GM19351 (cell line): ENCODE data around the gene CAMSAP1.

Experiments used
- ATAC-seq: cut with Tn5 transposase; IDR thresholded peaks from one replicate; pipeline ENCODE4 v1.9.1; 2021; ENCODE audit warnings: mild to moderate bottlenecking, moderate library complexity; ENCODE audit not compliant: unreplicated experiment

Gene CAMSAP1

DNA sequence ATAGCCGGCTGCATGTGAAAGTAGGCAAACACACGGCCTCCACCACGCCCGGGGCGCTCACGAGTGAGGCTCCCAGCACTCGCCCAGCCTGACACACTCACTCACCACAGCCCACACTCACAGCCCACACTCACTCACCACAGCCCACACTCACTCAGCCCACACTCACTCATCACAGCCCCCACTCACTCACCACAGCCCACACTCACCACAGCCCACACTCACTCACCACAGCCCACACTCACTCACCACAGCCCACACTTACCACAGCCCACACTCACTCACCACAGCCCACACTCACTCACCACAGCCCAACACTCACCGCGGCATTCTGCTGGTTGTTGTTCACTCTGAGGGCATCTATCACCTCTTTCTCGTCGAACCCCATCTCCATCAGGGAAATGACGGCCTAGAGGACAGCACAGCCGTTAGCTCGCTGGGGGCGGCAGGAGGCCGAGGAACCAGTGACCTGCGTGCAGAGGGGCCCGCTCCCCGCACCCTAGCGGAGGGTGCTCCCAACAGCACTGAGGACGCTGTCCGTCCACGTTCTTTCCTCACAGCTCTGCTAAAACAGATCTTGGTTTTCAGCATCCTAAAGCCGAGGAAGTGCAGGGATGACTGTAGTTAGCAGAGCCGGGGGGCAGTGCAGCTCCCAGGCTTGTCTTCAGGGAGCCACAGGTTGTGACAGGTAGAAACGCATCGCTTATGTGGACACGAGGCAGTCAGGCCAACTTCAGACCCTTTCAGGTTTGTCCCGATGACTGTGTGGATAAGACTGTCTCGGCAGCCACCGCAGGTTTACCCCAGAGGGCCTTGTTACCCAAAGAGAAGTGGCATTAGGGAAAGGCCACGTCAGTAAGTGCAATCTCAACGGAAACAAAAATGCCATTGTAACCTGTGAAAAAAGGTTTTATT lies 32.3 kb upstream of the CAMSAP1 start:
- ATAC-seq = no peak

DNA sequence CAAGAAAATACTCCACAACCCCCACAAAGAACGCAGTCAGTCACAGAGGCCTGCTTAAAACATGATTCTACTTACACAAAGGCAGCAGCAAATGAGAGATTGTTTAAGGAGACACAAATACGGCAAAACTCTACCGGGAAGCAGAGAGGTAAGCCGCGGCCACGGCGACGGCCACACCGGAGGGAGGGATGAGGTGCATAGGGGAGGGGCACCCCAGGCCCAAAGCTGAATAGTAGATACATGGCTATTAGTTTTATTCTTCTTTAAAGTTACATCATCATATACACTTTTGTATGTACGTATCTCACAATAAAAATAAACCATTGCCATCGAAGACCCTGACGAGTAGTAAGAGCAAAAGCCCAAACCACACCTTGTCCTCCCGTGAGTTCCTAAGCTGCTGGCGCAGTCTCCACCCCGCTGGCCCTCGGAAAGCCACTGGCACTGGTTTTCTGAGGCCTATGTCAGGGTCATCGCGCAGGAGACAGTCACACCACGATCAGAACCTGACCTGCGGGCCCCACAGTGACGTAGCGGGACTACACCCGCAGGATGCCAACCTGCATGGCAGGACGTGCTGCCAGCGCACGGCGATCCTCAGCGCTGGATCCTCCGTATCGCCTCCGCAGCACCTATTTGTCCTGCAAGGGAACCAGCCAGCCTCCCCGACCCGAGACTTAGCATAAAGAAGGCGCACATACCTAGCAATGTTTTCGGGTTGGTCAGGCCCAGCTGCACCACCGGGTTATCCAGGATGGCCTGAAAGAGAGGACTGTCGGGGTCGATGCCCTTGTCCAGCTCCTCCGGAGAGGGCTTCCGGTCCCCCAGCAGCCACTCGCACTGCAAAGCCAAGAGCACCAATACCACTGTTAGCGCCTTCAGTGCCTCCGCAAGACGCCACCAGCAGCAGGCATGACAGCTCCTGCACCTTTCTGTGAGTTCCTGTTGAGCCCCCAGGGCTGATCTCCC lies 30.5 kb upstream of the CAMSAP1 start:
- ATAC-seq = no peak

DNA sequence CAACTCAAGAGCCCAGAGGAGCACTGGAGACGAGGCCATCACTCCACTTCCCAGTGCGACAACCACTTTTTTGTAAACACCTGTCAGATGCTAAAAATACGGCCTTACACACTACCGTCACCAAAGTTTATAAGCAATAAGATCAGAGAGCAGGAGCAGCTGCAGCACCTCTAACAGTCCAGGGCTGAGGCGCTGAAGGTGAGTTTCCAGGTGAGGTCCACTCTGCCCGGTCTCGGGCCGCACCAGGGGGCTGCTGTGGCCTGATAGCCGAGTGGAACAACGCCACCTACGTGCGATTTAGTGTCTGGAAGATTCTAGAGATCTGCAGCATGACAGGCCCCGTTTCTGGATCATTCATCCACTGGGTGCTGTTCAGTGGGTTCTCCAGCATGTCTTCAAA lies 25.8 kb upstream of the CAMSAP1 start:
- ATAC-seq = no peak

DNA sequence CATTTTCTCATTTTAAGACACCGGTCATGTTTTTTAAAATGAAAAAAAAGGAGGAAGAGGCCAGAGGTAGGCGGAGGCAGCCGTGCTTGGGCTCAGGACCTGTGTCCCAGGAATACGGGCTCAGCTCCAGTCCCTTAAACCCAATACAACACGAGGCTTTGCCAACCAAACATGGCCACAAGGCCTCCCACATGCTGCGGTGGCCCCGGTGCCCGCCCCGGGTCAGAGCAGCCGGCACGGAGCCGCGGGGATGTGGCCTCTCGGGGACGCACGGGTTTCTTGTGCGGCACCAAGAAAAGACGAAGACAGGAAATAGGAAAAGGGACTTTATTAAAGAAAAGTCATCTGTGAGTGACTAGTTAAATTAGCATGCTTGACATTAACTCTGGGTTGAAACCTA lies 25.3 kb upstream of the CAMSAP1 start:
- no peak for ATAC-seq

DNA sequence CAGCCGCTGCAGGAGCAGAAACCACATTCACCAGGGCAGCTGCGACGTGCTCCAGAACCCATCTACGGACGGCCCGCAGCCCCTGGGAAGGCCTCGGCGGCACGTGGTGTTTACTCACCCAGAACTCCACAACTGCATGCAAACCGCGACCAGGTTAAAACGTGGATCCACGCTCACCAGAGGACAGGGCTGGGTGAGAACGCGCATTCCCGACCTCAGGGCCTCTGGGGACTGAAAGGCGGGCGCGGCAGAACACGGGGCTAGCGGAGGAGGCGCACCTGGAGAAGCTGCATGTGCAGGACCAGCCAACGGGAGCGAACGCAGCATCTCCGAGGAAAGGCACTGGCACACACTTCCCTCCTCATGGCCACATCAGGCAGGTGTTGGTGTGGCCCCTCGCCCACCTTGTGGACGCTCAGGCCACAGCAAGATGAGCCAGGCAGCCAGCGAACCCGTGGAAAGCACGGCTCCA lies 24.0 kb upstream of the CAMSAP1 start:
- ATAC-seq = no peak

DNA sequence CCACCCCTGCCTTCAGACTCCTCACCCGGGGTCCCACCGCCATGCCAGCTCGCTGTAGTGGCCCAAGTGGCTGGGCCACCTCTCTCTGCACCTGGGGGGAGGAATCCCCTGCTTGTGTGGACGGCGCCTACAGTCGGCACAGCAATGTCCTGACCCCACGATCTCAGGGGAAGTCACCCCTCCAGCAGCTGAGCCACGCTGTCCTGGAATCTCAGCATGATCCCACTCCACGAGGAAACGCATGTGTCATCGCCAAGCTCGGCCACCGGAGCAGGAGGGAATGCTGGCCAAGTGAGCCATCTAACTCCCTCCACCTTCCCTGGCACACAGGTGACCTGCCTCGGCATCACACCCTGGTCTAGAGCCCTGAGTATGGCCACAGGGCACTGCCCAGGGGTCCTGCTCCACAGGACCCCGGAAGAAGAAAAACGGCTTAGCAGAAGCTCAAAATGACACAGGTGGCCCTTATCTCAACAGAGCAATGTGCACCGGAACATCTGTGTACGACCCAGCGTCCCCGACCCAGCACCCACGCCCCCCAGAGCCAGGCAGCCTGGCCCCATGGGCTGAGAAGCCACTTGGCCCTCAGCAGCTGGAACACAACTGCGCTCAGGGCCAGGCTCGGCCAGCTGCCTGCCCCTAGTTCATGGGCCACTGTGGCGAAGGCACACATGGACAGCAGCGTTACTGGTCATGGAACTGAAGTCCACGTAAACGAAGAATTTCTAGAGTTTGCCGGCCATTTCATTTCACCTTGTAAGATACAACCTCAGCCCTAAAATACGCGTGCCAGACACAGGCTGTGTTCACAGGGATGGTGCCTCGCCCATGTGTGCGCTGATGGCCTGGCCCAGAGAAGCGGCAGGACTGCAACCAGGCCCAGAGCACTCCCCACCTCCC lies 23.4 kb upstream of the CAMSAP1 start:
- ATAC-seq = no peak

DNA sequence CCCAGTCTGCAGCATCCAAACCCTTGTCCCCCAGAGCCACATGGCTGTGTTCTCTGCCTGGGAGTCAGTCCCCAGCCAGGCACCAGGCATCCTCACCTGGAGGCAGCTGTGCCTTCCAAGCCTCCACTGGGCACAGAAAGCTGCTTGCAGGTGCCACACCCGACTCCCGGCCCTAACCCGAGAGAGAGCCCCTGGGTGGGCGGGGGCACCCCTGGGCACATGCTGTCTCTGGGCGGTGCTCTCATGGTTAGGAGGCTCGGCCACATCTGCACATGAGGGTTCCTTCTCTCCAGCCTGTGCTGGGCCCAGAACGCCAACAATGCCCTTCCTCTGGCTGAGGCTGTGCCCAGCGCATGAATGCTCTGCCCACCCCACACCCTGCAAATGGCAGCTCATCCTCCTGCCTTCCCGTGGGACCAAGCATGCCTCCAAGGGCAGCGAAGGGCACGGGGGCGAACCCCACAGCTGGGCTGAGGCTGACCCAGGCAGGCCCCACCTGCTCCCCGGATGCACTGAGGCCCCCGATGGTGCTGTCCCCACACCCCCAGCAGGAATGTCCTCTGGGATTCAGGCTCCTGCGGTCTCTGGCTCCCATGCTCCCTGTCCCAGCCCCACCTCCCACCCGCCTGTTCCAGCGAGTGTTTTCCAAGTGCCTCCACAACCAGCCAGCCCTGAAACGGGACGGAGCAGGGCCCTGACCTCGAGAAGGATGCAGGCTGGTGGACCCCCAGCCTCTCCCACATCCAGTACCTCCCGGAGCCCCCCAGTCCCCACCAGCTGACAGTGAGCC lies 22.5 kb upstream of the CAMSAP1 start:
- no peak for ATAC-seq

DNA sequence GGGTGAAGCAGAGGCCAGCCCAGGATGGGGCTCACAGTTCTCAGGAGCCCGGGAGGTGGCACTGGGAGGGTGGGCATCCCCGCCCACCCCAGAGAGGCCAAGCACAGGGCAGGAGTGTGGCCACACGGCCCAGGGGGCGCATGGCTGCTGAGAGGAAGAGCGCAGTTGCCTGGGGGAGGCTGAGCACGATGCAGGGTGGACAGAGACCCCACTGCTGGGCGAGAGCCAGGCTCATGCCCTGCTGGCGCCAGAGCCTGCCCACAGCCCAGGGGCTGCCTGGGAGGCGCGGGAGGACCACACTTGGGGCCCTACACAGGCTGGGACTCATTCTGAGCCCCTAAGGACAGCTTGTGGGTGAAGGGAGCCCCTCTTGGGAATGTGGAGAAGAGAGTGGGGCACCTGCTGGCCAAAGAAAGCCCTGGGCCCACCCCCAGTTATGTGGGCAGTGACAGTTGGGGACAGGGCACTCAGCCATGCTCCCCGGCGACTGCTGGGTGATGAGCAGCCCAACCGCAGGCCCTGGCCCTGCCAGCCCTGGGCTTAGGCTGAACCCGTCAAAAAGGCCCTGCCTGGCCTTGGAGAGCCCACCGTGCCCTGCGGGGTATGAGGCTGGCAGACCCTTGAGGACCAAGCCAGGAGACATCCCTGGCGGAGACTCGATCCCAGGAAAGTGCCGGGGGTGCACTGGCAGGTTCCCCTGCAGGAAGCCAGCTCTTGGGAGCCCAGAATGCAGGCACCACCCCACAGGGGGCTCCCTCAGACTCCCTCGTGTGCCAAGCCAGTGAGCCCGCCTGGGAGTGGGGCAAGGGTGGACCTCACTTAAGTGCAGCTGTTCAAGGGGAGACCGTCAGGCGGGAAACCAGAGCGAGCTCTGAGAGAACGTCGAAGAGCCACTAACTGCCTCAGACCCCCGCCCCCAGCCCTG lies 21.6 kb upstream of the CAMSAP1 start:
- no peak for ATAC-seq

DNA sequence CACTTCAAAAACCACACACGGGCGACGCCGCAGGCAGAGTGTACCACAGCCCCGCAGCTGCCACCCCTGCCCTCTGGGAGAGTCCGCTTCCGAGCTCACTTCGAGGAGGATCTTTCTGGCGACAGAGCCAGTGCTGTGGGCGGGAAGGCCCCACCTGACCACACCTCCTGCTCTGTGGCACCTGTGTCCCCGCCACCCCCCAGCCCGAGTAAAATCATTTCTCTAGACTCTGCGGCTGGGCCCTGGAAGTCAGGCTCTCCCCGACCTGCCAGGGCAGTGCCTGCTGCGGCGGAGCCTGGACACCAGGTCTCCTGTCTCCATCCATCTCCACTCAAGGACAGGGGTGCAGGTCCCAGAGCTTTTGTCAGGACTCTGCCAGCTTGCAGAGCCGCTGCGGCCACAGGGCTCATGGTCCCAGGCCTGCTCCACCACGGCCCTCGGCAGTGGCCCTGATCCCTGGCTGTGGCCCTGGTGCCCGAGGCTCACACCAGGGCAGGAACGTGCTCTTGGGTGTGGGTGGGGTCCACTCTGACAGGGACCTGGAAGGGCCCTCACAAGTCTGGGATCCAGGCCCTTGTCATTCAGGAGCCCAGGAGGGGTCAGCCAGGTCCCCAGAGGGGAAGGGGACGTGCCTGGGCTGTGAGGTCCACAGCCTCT lies 20.9 kb upstream of the CAMSAP1 start:
- ATAC-seq = no peak

DNA sequence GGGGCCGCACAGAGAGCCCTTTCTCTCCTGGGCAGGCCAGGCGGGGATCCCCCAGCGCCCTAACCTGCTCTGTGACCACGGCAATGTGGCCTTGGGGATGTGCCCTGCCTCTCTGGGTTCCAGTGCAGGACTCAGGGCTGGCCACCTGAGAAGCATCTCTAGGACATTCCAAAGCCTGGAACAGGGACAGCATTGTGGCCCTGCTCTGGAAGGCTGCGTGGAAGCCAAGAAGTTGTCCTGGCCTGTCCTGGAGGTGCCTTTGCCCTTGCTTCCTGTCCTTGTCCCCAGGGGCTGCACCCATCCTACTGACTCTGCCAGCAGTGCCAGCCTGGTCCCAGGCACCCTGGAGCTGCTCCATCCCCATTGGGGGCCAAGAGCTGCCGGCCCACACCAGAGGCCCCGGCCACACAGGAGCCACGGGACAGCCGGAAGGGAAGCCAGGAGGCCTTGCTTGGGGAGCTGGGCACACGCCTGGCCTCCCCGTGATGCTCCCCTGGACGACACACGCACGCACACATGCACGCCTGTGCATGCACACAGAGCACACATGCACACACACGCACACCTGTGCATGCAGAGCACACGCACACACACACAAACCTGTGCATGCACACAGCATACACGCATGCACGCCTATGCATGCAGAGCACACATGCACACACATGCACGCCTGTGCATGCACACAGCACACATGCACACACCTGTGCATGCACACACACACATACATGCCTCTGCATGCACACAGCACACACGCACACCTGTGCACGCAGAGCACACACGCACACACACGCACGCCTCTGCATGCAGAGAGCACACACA lies 20.1 kb upstream of the CAMSAP1 start:
- ATAC-seq = no peak

DNA sequence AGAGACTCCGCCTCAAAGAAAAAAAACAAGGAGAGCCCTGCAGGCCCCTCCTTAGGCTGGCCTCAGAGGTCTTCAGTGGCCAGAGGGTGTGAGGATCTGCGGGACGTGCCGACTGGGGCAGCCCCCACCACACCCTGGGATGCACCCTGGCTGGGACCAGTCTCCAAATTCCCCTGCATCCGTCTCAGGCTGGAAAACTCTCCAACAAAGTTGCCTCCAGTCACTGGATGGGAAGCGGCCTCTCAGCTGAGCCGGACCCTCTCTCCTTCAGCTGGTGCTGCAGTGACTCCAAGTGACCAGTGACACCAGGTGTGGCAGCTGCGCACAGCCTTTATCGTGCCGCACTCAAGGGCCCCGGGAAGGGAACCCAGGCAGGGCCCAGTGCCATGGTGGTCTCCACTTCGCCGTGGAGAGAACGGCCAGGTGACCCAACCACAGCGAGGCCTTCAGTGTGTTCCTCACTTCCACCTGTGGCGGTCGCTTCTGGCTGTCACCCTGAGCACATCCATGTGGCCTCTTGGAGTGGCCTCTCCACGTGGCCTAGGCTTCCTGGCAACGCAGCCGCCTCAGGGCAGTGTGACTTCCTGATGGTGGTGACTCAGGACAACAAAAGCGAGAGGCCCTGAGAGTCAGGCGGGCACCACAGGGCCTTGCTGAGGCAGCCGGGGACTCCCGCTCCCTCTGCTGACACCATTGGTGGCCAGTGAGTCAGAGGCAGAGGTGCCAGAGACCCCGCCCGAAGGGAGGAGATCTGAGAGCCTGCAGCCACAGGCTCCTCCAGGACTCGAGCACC lies 19.3 kb upstream of the CAMSAP1 start:
- no peak for ATAC-seq

DNA sequence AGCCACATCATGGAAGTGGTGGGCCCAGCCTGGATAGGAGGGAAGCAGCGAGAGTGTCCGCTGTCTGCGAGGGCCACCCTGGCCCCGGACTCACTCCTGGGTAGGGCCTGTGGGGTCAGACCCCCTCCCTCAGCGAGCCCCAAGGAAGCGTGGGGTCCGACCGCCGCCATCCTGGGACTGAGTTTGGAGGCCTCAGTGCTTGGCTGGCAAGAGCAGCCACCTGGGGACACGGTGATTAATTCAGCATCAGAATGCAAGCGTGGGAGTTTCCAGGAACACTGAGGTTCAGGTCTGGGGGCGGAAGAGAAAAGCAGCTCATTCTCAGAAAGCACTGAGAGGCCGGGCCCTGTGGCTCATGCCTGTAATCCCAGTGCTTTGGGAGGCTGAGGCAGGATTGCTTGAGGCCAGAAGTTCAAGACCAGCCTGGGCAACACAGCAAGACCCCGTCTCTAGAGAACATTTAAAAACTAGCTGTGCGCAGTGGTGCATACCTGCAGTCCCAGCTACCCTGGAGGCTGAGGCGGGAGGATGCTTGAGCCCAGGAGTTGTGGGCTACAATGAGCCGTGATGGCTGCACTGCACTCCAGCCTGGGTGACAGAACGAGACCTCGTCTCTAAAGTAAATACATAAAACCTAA lies 18.3 kb upstream of the CAMSAP1 start:
- ATAC-seq = no peak

DNA sequence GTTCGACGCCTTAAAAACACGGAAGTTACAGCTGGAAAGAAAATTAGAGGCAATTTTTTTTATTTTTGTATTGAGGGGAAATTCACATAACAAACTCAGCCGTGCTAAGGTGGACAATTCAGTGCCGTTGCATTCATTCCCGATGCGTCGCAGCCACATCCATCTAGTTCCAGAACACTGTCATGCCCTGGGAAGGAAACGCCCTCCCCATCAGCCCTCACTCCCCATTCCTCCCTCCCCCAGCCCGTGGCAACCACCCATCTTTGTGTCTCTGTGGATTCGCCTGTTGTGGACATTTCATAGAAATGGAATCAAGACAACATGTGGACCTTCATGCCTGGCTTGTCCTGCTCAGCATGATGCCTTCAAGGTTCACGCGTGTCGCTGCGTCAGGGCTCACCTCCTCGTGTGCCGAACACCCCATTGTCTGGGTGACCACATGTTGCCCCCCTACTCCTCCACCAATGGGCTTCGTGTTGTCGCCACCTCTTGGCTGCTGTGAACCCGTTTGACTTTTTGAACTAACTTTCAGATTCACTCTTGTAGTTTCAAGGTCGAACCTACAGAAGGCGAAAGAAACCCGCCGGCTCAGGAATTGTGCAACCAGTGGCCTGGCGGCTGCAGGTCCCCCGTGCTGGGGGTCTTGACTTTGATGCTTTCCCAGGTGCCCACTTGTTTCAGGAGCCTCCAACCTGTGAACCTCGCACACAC lies 17.4 kb upstream of the CAMSAP1 start:
- ATAC-seq = no peak

DNA sequence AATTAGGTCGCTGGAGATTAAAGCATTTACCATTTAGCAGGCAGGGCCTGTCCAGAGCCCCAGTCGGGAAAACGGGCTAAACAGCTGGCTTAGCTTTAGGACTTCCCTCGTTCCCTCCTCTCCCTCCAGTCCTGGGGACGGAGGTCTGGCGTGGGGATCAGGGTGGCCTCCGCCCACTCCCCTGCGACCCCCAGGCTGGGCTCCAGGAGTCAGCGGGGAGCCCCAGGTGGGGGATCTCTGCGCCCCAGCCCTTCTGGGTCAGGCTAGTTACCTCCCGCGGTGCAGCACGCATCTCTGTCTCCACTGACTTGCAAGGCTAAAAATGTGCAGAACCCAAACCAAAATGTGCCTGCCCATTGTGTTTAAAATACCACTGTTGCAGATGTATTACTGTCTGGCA lies 16.2 kb upstream of the CAMSAP1 start:
- ATAC-seq = no peak

DNA sequence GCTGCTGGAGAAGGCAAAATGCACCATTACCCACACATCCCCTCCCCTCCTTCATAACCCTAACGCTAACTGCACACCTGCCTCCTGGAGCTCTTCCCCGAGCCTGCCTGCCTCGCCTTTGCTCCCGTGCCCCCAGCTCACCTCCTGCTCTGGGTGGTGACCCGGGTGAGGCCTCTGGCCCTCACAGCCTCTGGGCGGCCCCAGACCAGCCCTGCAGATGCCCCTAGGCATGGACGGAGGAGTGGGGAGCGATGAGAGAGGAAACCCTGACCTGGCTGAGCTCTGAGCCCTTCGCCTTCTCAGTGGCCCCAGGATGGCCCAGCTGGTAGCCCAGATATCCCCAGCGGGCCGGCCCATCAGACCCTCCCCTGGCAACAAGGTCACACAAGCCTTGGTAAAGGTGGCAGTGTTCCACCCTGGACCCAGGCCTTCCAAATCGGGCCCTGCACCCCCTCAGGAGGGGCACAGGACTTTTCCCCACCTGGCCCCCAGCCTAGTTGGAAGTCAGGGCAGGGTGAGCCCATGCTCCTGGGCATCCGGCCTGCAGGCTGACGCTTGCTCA lies 14.5 kb upstream of the CAMSAP1 start:
- no peak for ATAC-seq
